A549 (cell line): Measurements from ENCODE around the gene LMO2.

Source experiments
- BHLHE40 ChIP-seq: IDR thresholded peaks from 2 replicates; pipeline ENCODE4 v1.6.1; 2012; ENCODE audit warnings: low read depth, low read length, inconsistent platforms
- CHD4 ChIP-seq: fragments of 200-600 bp; sonication (generic); IDR thresholded peaks from 2 replicates; pipeline ENCODE4 v1.6.1; 2016; ENCODE audit warnings: antibody characterized with exemption, mild to moderate bottlenecking, borderline replicate concordance
- EP300 ChIP-seq, 2 experiments: fragments of >200 bp; sonication (Bioruptor Twin); formaldehyde crosslinking; IDR thresholded peaks; 2 replicates in 1 of 2; 3 replicates in 1 of 2; pipeline ENCODE4 v1.6.1; 2016 to 2017
- POLR2A ChIP-seq: IDR thresholded peaks from 2 replicates; pipeline ENCODE4 v1.6.1; 2012; ENCODE audit warnings: mild to moderate bottlenecking, low read length
- SMC3 ChIP-seq: fragments of >200 bp; sonication (Bioruptor Twin); formaldehyde crosslinking; IDR thresholded peaks from 3 replicates; pipeline ENCODE4 v1.6.1; 2018; ENCODE audit warnings: inconsistent platforms
- SREBF2 ChIP-seq: fragments of 450-650 bp; IDR thresholded peaks from 2 replicates; pipeline ENCODE4 v1.6.1; 2014; ENCODE audit warnings: mild to moderate bottlenecking, moderate library complexity
- ZFP36 ChIP-seq: fragments of 450-650 bp; IDR thresholded peaks from 2 replicates; pipeline ENCODE4 v1.6.1; 2014; ENCODE audit warnings: borderline replicate concordance; ENCODE audit not compliant: partially characterized antibody
- TF ChIP-seq, protein P1 (sequence below): fragments of 200-600 bp; sonication (generic); IDR thresholded peaks from 2 replicates; pipeline ENCODE4 v1.6.1; 2016; ENCODE audit warnings: antibody characterized with exemption, mild to moderate bottlenecking, moderate library complexity
- TF ChIP-seq, protein P2 (sequence below): fragments of >200 bp; sonication (Bioruptor Twin); formaldehyde crosslinking; IDR thresholded peaks from 3 replicates; pipeline ENCODE4 v1.5.1; 2016
- TF ChIP-seq, protein P3 (sequence below): IDR thresholded peaks from 2 replicates; pipeline ENCODE4 v1.6.1; 2012

DNA sequence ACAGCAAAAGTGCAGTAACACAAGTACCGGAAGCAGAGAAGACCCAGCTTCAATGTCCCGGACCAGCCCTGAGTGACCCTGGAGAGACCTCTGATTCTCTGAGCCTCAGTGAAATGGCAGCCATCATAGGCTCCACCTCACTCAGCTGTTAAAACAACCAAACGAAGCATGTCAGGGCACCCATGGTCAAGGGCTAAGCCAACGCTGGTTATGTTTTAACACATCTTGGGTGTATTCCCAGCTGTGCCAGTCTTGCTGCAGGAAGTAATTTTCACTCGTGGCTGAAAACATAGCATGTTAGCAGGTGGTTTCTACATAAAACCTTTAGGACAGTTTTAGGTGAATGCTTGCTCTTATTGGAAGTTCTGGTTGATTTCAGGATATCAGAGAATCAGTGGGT is 30.9 kb downstream of the LMO2 start:
- TF ChIP-seq, protein P1, sequence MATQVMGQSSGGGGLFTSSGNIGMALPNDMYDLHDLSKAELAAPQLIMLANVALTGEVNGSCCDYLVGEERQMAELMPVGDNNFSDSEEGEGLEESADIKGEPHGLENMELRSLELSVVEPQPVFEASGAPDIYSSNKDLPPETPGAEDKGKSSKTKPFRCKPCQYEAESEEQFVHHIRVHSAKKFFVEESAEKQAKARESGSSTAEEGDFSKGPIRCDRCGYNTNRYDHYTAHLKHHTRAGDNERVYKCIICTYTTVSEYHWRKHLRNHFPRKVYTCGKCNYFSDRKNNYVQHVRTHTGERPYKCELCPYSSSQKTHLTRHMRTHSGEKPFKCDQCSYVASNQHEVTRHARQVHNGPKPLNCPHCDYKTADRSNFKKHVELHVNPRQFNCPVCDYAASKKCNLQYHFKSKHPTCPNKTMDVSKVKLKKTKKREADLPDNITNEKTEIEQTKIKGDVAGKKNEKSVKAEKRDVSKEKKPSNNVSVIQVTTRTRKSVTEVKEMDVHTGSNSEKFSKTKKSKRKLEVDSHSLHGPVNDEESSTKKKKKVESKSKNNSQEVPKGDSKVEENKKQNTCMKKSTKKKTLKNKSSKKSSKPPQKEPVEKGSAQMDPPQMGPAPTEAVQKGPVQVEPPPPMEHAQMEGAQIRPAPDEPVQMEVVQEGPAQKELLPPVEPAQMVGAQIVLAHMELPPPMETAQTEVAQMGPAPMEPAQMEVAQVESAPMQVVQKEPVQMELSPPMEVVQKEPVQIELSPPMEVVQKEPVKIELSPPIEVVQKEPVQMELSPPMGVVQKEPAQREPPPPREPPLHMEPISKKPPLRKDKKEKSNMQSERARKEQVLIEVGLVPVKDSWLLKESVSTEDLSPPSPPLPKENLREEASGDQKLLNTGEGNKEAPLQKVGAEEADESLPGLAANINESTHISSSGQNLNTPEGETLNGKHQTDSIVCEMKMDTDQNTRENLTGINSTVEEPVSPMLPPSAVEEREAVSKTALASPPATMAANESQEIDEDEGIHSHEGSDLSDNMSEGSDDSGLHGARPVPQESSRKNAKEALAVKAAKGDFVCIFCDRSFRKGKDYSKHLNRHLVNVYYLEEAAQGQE, result no peak
- no peak for TF ChIP-seq SREBF2
- no peak for TF ChIP-seq CHD4
- TF ChIP-seq, protein P2, sequence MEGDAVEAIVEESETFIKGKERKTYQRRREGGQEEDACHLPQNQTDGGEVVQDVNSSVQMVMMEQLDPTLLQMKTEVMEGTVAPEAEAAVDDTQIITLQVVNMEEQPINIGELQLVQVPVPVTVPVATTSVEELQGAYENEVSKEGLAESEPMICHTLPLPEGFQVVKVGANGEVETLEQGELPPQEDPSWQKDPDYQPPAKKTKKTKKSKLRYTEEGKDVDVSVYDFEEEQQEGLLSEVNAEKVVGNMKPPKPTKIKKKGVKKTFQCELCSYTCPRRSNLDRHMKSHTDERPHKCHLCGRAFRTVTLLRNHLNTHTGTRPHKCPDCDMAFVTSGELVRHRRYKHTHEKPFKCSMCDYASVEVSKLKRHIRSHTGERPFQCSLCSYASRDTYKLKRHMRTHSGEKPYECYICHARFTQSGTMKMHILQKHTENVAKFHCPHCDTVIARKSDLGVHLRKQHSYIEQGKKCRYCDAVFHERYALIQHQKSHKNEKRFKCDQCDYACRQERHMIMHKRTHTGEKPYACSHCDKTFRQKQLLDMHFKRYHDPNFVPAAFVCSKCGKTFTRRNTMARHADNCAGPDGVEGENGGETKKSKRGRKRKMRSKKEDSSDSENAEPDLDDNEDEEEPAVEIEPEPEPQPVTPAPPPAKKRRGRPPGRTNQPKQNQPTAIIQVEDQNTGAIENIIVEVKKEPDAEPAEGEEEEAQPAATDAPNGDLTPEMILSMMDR, result no peak
- TF ChIP-seq SMC3, result no peak
- no peak for TF ChIP-seq POLR2A
- TF ChIP-seq, protein P3, sequence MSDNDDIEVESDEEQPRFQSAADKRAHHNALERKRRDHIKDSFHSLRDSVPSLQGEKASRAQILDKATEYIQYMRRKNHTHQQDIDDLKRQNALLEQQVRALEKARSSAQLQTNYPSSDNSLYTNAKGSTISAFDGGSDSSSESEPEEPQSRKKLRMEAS, result no peak
- no peak for TF ChIP-seq ZFP36
- no peak for TF ChIP-seq BHLHE40
- no peak for TF ChIP-seq EP300 (IDR thresholded peaks at IDR 0.05)
